B cell (primary cell): ENCODE data around the gene PCGF3.

Experiments used
- EZH2 ChIP-seq: IDR thresholded peaks from 2 replicates; pipeline ENCODE4 v1.6.1; 2012; ENCODE audit warnings: borderline replicate concordance, low read depth, mild to moderate bottlenecking, moderate library complexity, low read length; ENCODE audit not compliant: insufficient read depth, poor library complexity, severe bottlenecking
- TF ChIP-seq, protein P1 (sequence below): fragments of 200-600 bp; IDR thresholded peaks from one replicate; pipeline ENCODE4 v1.8.0; 2022; ENCODE audit warnings: antibody characterized with exemption, mild to moderate bottlenecking

- TF ChIP-seq, protein P1, sequence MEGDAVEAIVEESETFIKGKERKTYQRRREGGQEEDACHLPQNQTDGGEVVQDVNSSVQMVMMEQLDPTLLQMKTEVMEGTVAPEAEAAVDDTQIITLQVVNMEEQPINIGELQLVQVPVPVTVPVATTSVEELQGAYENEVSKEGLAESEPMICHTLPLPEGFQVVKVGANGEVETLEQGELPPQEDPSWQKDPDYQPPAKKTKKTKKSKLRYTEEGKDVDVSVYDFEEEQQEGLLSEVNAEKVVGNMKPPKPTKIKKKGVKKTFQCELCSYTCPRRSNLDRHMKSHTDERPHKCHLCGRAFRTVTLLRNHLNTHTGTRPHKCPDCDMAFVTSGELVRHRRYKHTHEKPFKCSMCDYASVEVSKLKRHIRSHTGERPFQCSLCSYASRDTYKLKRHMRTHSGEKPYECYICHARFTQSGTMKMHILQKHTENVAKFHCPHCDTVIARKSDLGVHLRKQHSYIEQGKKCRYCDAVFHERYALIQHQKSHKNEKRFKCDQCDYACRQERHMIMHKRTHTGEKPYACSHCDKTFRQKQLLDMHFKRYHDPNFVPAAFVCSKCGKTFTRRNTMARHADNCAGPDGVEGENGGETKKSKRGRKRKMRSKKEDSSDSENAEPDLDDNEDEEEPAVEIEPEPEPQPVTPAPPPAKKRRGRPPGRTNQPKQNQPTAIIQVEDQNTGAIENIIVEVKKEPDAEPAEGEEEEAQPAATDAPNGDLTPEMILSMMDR, result no peak
- TF ChIP-seq EZH2, result no peak
Measured at GRCh38 chr4:677431-678293, 28.0 kb upstream of the PCGF3 start.
